NCI-H1436 (cell line): Measurements from ENCODE around the gene EPB41L3.
"Not testable (repeated sequence)": the region's sequence is repeated elsewhere in the genome, so short reads cannot be mapped to it uniquely, and the experiment has no call there.

ENCODE experiments used
- DNase-seq: peaks from one replicate; lab custom pipeline; 2025; lab: John Stamatoyannopoulos, UW

Gene EPB41L3

DNA sequence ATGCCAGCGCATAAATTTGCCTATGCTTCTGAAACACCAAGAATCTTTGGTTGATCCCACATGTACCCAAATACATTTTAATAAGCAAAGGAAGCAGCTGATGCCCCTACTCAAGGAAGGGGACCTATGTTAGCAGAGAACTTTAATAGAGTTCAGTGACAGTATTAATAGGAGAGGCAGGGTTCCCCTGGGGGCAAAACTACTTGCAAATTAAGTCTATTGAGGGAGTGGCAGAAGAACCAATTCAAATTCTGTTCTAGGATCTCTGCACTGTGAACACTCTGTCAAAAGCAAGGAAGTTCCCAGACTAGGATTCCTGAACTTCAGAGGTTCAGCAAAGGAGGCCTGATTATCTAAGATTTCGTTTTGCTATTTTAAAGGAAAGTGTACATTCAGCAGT, 47.5 kb downstream of the EPB41L3 start:
- no peak for DNase-seq

- DNase-seq: no peak
Measured at GRCh38 chr18:5490753-5491480, 52.9 kb downstream of the EPB41L3 start.

DNA sequence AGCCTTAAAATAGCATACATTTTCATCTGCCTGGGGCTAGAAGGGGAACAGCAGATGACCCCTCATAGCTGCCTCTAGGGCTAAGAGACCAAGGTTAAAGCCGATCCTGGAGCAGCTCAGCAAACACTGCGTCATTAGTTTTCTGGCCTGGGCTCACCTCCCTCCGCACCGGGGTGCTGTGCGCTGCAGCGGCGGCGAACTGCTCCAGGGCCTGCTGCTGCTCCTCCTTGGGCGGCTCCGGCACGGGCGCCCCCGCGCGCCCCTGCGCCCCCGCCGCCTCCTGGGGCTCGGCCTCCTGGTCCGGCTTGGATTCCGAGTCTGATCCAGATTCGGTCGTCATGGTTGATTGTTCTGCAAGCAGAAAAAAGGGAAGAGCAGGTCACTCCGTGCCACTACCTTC, 55.0 kb downstream of the EPB41L3 start:
- DNase-seq: no peak

DNA sequence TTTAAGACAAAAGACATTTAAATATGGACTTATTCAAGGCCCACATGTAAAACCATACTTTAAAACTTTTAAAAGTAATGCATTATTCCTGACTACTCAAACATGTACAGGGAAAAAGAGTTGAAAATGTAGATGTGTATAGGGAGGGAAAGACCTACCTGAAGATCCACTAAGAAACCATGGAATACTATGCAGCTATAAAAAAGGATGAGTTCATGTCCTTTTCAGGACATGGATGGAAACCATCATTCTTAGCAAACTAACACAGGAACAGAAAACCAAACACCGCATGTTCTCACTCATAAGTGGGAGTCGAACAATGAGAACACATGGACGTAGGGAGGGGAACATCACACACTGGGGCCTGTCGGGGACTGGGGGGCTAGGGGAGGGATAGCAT, 55.8 kb downstream of the EPB41L3 start:
- DNase-seq: not testable (repeated sequence)

DNA sequence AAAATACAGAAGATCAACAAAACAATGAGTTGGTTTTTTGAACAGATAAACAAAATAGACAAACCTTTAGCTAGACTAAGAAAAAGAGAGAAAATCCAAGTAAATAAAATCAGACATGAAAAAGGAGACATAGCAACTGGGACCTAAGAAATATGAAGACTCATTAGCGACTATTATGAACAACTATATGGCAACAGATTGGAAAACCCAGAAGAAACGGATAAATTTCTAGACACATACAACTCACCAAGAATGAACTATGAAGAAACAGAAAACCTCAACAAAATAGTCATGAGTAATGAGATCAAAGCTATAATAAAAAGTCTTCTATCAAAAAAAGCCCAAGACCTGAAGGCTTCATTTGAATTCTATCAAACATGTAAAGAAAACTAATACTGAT, 59.3 kb downstream of the EPB41L3 start:
- DNase-seq: no peak

GRCh38 chr18:5481621-5482020, 62.2 kb downstream of the EPB41L3 start:
- no peak for DNase-seq

- DNase-seq: no peak
Measured at GRCh38 chr18:5478261-5478660, 65.5 kb downstream of the EPB41L3 start.

GRCh38 chr18:5476961-5477800, 66.6 kb downstream of the EPB41L3 start:
- no peak for DNase-seq

DNA sequence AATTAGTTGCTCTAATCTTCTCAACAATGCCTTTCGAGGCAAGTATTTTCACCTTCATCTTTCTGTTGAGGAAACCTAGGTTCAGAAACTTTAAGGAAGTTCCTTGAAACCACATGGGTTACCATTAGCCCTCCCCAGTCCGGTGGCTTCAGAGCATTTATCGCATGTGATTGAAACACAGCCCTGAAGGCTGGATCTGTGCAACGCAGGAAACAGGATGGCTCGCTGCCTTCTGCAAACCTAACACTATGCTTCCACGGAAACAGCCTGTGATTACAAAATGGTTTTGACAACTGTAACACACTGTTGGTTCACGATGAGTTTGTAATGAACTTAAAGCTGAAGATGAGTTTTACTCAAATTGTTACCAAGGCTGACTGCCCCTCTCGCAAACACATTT, 68.5 kb downstream of the EPB41L3 start:
- no peak for DNase-seq

DNA sequence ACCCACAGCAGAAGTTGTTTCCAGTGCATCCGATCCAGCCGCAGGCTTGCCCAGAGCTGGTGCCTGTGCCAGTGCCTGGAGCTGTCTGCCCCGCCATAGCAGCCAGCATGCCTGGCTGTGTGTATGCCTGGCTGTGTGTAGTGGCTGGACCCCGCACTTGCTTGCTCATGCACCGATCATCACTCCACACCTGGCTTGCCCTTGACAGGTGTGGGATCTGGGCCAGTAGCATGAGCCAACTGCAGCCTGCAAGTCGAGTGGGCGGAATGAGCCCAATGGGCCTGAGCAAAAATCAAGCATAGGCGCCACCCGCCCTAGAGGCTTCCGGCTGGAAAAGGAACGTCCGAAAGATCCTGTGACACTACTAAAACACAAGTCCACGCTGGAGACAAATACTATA, 74.5 kb downstream of the EPB41L3 start:
- DNase-seq: no peak

DNA sequence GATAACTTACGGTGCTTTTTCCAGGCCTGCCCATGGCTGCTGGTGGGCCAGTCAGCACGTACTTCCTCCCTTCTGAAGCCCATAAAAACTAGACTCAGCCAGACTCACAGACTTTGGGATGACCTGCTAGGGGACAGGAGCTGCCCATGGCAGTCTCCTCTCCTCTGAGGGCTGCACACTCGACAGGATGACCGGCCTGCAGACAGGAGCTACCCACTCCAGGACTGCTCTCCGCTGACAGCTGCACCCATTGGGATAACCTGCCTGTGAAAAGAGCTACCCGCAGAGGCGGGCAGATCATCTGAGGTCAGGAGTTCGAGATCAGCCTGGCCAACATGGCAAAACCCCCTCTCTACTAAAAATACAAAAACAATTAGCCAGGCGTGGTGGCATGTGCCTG, 75.4 kb downstream of the EPB41L3 start:
- DNase-seq: no peak

DNA sequence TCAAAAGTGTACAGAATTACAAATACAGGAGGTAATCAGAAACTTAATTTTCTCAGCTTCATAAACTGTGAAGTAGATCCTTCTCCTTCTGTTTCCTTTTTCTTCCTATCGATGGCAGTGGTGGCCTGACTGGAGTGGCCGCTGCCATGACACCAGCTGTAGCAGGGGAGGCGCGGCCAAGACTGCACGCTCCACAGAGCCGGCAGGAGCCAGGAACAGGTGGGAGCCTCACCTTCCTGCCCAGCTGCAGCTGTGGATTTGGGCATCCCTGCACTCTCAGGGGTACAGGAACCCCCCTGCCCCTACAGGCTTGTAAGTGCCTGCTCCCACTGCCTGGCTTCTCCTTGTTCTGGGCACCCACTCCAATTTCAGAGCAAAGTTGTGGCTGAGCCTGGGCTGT, 76.1 kb downstream of the EPB41L3 start:
- no peak for DNase-seq

GRCh38 chr18:5466256-5466655, 77.5 kb downstream of the EPB41L3 start:
- DNase-seq: no peak

DNA sequence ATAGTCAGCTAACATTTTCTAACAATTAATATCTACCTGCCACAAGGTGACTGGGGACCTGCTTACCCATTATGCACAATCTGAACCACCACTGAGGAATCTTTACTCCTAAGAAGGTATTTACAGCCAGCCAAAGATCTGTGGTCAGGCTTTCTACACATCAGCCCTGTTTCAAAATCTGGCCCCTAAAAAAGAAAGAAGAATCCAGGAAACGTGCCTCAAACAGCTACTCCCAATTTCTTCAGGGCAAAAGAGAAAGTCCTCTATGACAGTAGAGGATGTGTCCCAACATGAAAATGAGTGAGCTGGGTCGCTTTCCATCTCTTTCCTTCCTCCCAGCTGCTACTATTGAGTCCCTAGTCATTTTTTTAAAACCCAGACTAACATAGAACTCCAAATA, 79.5 kb downstream of the EPB41L3 start:
- no peak for DNase-seq

GRCh38 chr18:5463831-5464230, 80.0 kb downstream of the EPB41L3 start:
- no peak for DNase-seq

DNA sequence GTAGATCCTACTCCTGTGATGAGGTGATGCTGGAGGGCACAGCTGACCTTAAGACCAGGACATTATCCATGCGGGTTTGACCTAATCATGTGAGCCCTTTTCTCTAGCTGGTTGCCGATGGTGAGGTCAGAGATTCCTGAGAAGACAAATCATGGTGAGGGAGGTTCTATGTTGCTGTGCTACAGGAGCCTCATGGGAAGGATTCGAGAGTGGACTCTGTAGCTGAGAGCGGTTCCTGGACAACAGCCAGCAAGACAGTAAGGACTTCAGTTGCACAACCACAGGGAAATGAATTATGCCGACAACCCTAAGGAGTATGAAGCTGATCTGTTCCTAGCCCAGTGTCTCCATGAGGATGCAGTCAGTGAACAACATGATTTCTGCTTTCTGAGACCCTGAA, 80.4 kb downstream of the EPB41L3 start:
- DNase-seq: no peak

- DNase-seq: no peak
Measured at GRCh38 chr18:5462227-5462626, 81.6 kb downstream of the EPB41L3 start.

DNA sequence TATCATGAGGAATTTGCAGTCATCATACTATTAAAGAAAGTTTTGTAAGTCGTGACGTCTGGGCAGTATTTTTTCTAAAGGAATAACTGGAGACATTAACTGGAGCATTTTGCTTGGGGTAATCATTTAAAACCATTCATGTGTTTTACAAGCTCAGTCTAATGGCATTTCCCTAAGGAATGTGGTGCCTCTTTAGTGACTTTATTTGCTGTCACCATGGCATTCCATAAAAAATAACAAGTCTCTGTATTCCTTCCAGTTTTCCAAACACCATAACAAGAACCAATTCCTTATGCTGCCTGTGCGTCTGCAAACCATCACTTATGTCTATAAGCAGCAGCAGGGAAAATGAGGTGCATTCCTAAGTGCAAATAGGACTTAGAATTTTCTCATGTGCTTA, 82.8 kb downstream of the EPB41L3 start:
- DNase-seq: no peak

DNA sequence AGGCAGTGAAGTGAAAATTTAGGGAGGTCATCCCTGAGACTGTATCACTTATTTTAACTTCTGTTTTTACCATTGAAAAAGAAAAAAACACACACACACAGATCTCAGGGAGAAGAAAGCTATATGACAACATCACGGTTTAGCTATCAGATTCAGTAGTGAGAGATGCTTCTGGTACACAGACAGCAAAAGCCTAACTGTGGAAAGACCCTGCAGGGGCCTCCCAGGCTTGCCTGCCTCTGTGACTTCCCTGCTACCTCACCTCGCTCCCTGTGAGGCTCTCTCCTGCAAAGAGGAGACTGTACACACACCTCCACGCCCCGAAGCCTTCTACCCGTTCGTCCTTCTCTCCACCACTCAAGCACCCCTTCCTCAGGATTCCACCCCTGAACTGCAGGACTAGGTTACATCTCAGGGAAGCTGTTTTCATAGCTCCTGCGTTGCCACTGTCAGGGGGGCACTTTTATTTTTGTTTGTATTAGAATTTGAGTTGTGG, 86.3 kb downstream of the EPB41L3 start:
- no peak for DNase-seq

DNA sequence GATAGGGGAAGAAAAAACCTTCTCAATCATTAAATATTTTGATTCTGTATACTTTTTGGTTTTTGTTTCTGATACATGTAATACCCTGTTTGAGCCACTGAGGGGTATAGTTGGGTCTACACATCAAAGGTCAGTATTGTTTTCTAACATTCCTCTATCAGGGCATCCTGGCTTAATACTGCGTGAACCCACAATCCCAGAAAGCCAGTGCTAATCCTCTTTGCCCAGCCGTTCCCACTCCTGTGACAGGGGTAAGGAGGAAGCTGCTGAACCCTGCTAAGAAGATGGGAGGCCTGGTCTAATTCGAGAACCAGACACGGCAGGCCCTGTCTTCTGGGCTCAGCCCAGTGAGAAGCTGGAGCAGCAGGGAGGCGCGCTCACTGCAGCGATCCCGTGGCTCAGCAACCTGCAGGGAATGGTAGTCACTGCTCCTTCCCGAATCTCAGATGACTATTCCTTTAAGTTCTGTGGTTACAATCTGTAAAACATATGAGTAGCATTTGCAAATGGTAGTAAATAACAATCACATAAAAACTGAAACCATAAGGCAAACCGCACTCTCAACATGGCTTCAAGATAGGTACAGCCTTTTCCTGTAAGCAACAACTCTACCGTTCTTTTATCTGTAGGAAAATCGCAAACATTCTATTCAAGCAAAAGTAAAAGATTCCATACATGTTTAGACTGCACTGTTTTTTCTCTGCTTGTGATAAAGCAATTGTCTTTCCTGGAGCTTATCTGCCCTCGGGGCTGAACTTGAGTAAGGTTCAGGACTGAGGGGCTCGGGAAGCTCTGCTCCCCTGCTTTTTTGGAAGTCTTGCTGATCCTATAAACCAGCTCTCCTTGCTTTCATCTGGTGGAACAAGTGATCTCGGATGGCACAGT, 87.0 kb downstream of the EPB41L3 start:
- DNase-seq: no peak

DNA sequence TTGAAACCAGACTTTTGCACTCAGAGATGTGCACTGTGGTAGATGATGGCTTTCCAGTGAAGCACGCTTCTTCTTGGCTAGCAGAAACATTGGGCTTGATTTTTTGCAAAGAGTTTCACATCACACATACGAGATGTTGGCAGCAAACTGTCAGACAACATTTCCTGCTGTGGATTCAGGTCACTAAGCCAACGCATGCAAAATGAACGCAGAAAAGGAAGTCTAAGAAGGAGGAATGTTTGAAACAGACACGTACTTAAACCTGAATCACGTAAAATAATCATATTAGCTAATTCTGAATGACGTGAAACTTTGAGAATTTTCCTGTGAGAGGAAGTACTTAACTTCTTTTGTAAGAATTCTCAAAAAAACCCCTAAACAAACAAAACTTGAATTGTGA, 88.1 kb downstream of the EPB41L3 start:
- no peak for DNase-seq

- no peak for DNase-seq
Measured at GRCh38 chr18:5452943-5453443, 90.8 kb downstream of the EPB41L3 start.
